GM12873 (cell line): ENCODE measurements around the gene CLEC2L.

Experiments used
- CTCF ChIP-seq: IDR thresholded peaks from 2 replicates; pipeline ENCODE4 v1.5.1; 2012; ENCODE audit warnings: low read depth, mild to moderate bottlenecking, moderate library complexity, low read length, control low read depth; ENCODE audit not compliant: insufficient read depth; ENCODE audit errors: missing control alignments

CLEC2L gene

DNA sequence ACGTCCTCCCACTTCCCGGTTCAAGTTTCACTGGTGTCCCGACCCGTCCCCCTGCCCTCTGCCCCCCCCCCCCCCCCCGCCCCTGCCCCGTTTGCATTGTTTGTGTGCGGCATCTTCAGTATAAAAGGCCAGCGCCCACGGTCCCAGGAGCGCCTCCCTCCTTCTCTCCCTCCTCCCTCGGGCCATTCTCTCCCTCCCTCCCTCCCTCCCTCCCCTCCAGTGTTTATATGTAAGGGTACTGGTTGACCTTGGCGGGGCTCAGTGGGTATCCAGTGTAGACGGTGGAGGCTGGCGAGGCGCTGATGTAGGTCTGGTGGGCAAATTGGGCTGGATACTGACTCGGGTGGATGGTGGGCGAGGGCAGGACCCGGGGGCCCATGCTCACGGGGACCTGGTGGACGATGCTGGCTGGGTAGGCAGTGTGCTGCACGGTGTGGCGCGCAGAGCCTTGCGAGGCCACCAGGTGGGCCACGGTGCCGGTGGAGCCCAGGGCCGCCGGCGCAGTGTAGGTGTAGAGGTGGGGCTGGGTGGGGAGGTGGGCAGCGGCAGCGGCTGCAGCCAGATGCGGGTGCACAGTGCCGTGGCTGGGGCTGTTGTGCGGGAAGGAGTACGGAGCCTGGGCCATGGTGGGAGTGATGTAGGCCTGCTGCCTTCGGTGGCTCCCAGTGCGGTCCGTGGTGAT, 49.4 kb downstream of the CLEC2L start:
- TF ChIP-seq CTCF, result no peak

GRCh38 chr7:139573871-139574270, 50.4 kb downstream of the CLEC2L start:
- no peak for TF ChIP-seq CTCF

DNA sequence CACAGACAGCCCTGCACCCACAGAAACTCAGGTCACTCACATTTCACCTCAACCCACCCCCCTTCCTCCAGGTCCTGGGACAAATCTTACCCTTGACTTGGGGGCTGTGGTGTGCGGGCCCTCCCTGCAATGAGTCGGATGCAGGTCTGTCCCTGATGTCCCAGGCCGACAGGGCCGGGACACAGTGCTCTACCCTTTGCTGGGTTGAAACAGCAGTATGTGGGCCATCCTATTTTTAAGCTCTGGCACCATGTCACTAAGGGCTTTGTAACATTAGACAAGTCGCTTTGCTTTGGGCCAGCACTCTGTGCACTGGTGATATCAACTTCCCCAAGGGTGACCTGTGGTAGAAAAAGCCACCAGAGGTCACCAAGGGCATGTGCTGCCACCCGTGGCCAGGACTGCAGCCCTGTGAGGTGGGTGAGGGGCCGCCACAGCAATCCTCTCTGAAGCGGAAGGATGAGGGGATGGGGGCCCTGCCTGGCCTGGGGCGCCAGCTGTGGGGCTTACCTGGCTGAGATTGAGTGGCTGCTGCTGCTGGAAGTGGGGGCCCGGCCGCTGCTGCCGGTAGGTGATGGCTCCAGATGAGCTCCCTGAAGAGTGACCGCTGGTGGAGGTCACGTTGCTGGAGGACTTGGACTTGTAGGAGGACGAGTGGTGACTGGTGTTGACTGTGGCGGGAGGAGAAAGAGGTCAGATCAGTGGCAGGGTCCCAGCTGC, 51.3 kb downstream of the CLEC2L start:
- TF ChIP-seq CTCF, result no peak

- TF ChIP-seq CTCF, result no peak
Observed at GRCh38 chr7:139575338-139575680, 51.8 kb downstream of the CLEC2L start.

- TF ChIP-seq CTCF, result no peak
Observed at GRCh38 chr7:139576179-139576973, 52.9 kb downstream of the CLEC2L start.

DNA sequence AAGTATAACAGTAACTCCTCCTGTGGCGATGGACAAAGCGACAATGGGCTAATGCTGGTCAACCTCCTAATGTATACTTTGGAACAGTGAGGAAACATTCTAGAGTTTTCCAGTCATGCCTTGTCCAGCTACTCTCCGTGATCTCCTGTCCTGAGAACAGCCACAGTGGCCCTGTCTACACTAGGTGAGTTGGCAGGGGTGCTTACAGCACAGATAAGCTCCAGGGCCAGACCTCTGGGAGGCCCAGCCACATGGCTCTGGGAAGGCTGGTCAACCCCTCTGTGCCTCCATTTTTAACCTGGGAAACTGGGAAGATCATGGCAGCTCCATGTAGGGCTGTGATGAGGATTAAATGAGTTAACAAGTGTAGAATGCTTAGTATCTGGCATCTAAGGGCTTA, 57.0 kb downstream of the CLEC2L start:
- no peak for TF ChIP-seq CTCF

DNA sequence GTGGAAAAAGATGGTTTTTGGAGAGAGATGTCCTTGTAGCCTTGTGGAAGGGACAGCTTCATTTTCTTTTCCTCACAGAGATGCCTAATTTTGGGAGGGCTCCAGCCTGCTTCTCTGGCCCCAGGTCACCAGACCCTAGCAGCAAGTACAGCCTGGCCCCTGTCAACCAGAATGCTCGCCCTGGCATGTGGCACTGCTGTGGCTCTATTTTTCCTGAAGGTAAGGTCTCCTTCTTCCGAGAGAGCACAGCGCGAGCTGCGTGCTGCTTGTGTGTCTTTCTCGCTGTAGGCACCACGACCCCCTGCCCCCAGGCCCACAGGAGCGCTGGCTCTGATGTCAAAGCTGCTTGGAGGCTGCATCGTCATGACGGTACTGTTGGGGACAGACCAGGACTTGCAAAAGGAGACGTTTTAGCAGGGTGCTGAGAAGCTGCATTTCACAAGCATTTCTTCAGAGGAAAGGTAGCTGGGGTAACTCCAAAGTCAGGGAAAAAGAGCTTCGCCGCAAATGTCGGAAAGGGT, 58.7 kb downstream of the CLEC2L start:
- no peak for TF ChIP-seq CTCF
